ENCODE measurements around the gene FLT4.

GRCh38 chr5:180602481-180603075 lies 46.8 kb downstream of the FLT4 start:
- no peak for TF ChIP-seq CTCF (IDR thresholded peaks at IDR 0.05)
- no peak for TF ChIP-seq POLR2A (IDR thresholded peaks at IDR 0.05)
